H9 (cell line): ENCODE measurements around the gene BEX3. TPM values are rescaled to one million over a fixed set of nuclear protein-coding genes. Genes with fewer than 3 reads are reported as not detected.

Source experiments
- DNase-seq: peaks from one replicate; pipeline ENCODE4 v3.0.0-alpha.2; 2017
- H2AFZ ChIP-seq: one replicate; pipeline ENCODE4 v1.6.1; 2013; ENCODE audit warnings: mild to moderate bottlenecking, low read length, control low read depth, moderate library complexity
- H2AK5ac ChIP-seq: 2 replicates; pipeline ENCODE4 v1.6.1; 2013; ENCODE audit warnings: low read length, control low read depth, mixed read lengths; ENCODE audit not compliant: insufficient read length
- H2BK120ac ChIP-seq: one replicate; pipeline ENCODE4 v1.6.1; 2013; ENCODE audit warnings: low read depth, mild to moderate bottlenecking, low read length, control low read depth, inconsistent platforms; ENCODE audit not compliant: poor library complexity, severe bottlenecking
- H2BK12ac ChIP-seq: 2 replicates; pipeline ENCODE4 v1.6.1; 2013; ENCODE audit warnings: low read length, control low read depth, mixed read lengths, low read depth; ENCODE audit not compliant: insufficient read length
- H2BK15ac ChIP-seq: 2 replicates; pipeline ENCODE4 v1.6.1; 2013; ENCODE audit warnings: low read depth, low read length, control low read depth
- H2BK20ac ChIP-seq: one replicate; pipeline ENCODE4 v1.6.1; 2013; ENCODE audit warnings: low read depth, mild to moderate bottlenecking, low read length, control low read depth, inconsistent platforms; ENCODE audit not compliant: poor library complexity, severe bottlenecking
- H2BK5ac ChIP-seq: 2 replicates; pipeline ENCODE4 v1.6.1; 2013; ENCODE audit warnings: low read length, control low read depth, mixed read lengths; ENCODE audit not compliant: insufficient read length
- H3K14ac ChIP-seq: 2 replicates; pipeline ENCODE4 v1.6.1; 2013; ENCODE audit warnings: low read length, control low read depth; ENCODE audit not compliant: insufficient read depth
- H3K18ac ChIP-seq: 2 replicates; pipeline ENCODE4 v1.6.1; 2013; ENCODE audit warnings: low read depth, mild to moderate bottlenecking, mixed read lengths, low read length, control low read depth; ENCODE audit not compliant: insufficient read length
- H3K23ac ChIP-seq: 2 replicates; pipeline ENCODE4 v1.6.1; 2013; ENCODE audit warnings: low read length, control low read depth, mixed read lengths, low read depth; ENCODE audit not compliant: insufficient read length
- H3K23me2 ChIP-seq: 2 replicates; pipeline ENCODE4 v1.6.1; 2013; ENCODE audit warnings: low read depth, mild to moderate bottlenecking, mixed read lengths, low read length, control low read depth; ENCODE audit not compliant: insufficient read length, poor library complexity, severe bottlenecking
- H3K27ac ChIP-seq: 2 replicates; pipeline ENCODE4 v1.5.1; 2013; ENCODE audit warnings: low read length, control low read depth, mixed read lengths, low read depth; ENCODE audit not compliant: insufficient read length
- H3K27me3 ChIP-seq: 2 replicates; pipeline ENCODE4 v1.6.1; 2013; ENCODE audit warnings: low read length, control low read depth, inconsistent platforms; ENCODE audit not compliant: insufficient read depth
- H3K4ac ChIP-seq: 2 replicates; pipeline ENCODE4 v1.6.1; 2013; ENCODE audit warnings: low read depth, mild to moderate bottlenecking, control low read depth, inconsistent platforms, low read length, moderate library complexity
- H3K4me1 ChIP-seq: 2 replicates; pipeline ENCODE4 v1.6.1; 2013; ENCODE audit warnings: low read length, control low read depth, inconsistent platforms; ENCODE audit not compliant: insufficient read depth
- H3K4me2 ChIP-seq: 2 replicates; pipeline ENCODE4 v1.6.1; 2013; ENCODE audit warnings: low read length, control low read depth, mixed read lengths; ENCODE audit not compliant: insufficient read length, insufficient read depth
- H3K56ac ChIP-seq: 2 replicates; pipeline ENCODE4 v1.6.1; 2013; ENCODE audit warnings: low read depth, mild to moderate bottlenecking, mixed read lengths, low read length, control low read depth; ENCODE audit not compliant: insufficient read length
- H3K79me1 ChIP-seq: 2 replicates; pipeline ENCODE4 v1.6.1; 2013; ENCODE audit warnings: low read depth, mild to moderate bottlenecking, moderate library complexity, low read length, control low read depth, inconsistent platforms; ENCODE audit not compliant: insufficient read depth, poor library complexity, severe bottlenecking
- H3K79me2 ChIP-seq: 2 replicates; pipeline ENCODE4 v1.6.1; 2013; ENCODE audit warnings: low read length, control low read depth, inconsistent platforms; ENCODE audit not compliant: insufficient read depth
- H3K9ac ChIP-seq: 2 replicates; pipeline ENCODE4 v1.6.1; 2013; ENCODE audit warnings: low read length, control low read depth, mixed read lengths; ENCODE audit not compliant: insufficient read length; ENCODE audit errors: extremely low read depth
- H3K9me3 ChIP-seq: one replicate; pipeline ENCODE4 v1.6.1; 2013; ENCODE audit warnings: low read depth, low read length, inconsistent platforms; ENCODE audit not compliant: control insufficient read depth
- H3T11ph ChIP-seq: one replicate; pipeline ENCODE4 v1.6.1; 2013; ENCODE audit warnings: mild to moderate bottlenecking, low read length, control low read depth, inconsistent platforms
- H4K20me1 ChIP-seq: one replicate; pipeline ENCODE4 v1.6.1; 2013; ENCODE audit not compliant: control insufficient read depth, insufficient read length, insufficient read depth
- H4K5ac ChIP-seq: 2 replicates; pipeline ENCODE4 v1.6.1; 2013; ENCODE audit warnings: low read depth, mild to moderate bottlenecking, mixed read lengths, low read length, control low read depth; ENCODE audit not compliant: insufficient read length
- H4K8ac ChIP-seq: replicated peaks from 2 replicates; pipeline ENCODE4 v1.6.1; 2013; ENCODE audit warnings: low read length, control low read depth, mixed read lengths, low read depth; ENCODE audit not compliant: insufficient read length
- H4K91ac ChIP-seq: 2 replicates; pipeline ENCODE4 v1.6.1; 2013; ENCODE audit warnings: low read depth, mild to moderate bottlenecking, moderate library complexity, mixed read lengths, low read length, control low read depth; ENCODE audit not compliant: insufficient read length
- H3K27ac Mint-ChIP-seq, 3 experiments: 2 replicates in 2 of 3; 3 replicates in 1 of 3; pipeline ENCODE4 v1.8.0; 2020 to 2021; ENCODE audit warnings: mixed read lengths in 3 of 3, mild to moderate bottlenecking in 1 of 3, moderate library complexity in 1 of 3
- H3K27me3 Mint-ChIP-seq: 2 replicates; pipeline ENCODE4 v1.8.0; 2021; ENCODE audit warnings: low read depth, mild to moderate bottlenecking, moderate library complexity, mixed read lengths
- H3K36me3 Mint-ChIP-seq, 3 experiments: 2 replicates in 2 of 3; 3 replicates in 1 of 3; pipeline ENCODE4 v1.8.0; 2020 to 2021; ENCODE audit warnings: low read depth in 3 of 3, mixed read lengths in 3 of 3; ENCODE audit not compliant: insufficient read depth in 1 of 3
- H3K4me1 Mint-ChIP-seq, 2 experiments: 2 replicates each; pipeline ENCODE4 v1.8.0; 2020; ENCODE audit warnings: mixed read lengths in 2 of 2
- H3K4me3 Mint-ChIP-seq, 2 experiments: 2 replicates in 1 of 2; 3 replicates in 1 of 2; pipeline ENCODE4 v1.8.0; 2020 to 2021; ENCODE audit warnings: mild to moderate bottlenecking in 2 of 2, mixed read lengths in 2 of 2, moderate library complexity in 1 of 2
- H3K9me3 Mint-ChIP-seq, 2 experiments: 2 replicates in 1 of 2; 3 replicates in 1 of 2; pipeline ENCODE4 v1.8.0; 2020; ENCODE audit warnings: mild to moderate bottlenecking in 2 of 2, mixed read lengths in 2 of 2, moderate library complexity in 1 of 2
- CTCF ChIP-seq: fragments of 200-600 bp; sonication (generic); conservative IDR thresholded peaks from 3 replicates; pipeline ENCODE4 v1.8.0; 2021; ENCODE audit warnings: antibody characterized with exemption, mild to moderate bottlenecking
- WGBS: extraction: QIAGEN DNeasy Blood & Tissue Kit; methylation state at CpG from one replicate; pipeline ENCODE4 v1.1.7; 2013; ENCODE audit warnings: missing lambda C conversion rate, low lambda C conversion rate, mixed read lengths; ENCODE audit not compliant: insufficient read length; ENCODE audit errors: extremely low coverage; 5-methylcytosine and 5-hydroxymethylcytosine counted together
- total RNA-seq: library from RNA; stranded (reverse); gene quantifications from 2 replicates; pipeline ENCODE4 v1.2.1, GENCODE V29; 2021

Gene BEX3
- total RNA-seq, 1 experiment from 2014 or later: 305 TPM

- no peak overlapping the region for H2BK120ac ChIP-seq
- H2BK20ac ChIP-seq: no peak overlapping the region
- no peak for TF ChIP-seq CTCF
- no peaks in the 10 kb centered on the region for H3K9me3 ChIP-seq
- no peak overlapping the region for H3K18ac ChIP-seq
- no peak overlapping the region for H3T11ph ChIP-seq
- no peak overlapping the region for H3K56ac ChIP-seq
- Mint-ChIP-seq H3K27me3 (peaks cover 17% of the 10 kb centered on the region), H3K4me1 (peaks cover 13% of the 10 kb centered on the region in 2 experiments), H3K36me3 (peaks cover 16 to 25% (median 16%) of the 10 kb centered on the region in 3 experiments; a peak in 6 of 7 replicates), H3K4me3 (no peak overlapping the region), H3K9me3 (peaks cover 3 to 47% of the 10 kb centered on the region in 2 experiments), H3K27ac (no peak overlapping the region; a peak in 1 of 7 replicates)
- no peak overlapping the region for H3K4ac ChIP-seq
- no peak overlapping the region for H4K91ac ChIP-seq
- no peaks in the 10 kb centered on the region for H3K27me3 ChIP-seq
- no peak overlapping the region for H3K4me2 ChIP-seq
- H3K23me2 ChIP-seq: no peaks in the 10 kb centered on the region
- H3K4me1 ChIP-seq: no peaks in the 10 kb centered on the region; the same call in 1 of the 2 replicates
- no peak overlapping the region for H3K27ac ChIP-seq
- H3K14ac ChIP-seq: no peak overlapping the region
- H2BK12ac ChIP-seq: no peak overlapping the region
- no peaks in the 10 kb centered on the region for H3K79me1 ChIP-seq
- no peak overlapping the region for H2AK5ac ChIP-seq
- H4K20me1 ChIP-seq: peaks cover 6% of the 10 kb centered on the region
- H4K5ac ChIP-seq: no peak overlapping the region
- H2BK5ac ChIP-seq: no peak overlapping the region
- H3K23ac ChIP-seq: no peak overlapping the region
- H4K8ac ChIP-seq: no peak overlapping the region
- WGBS: no CpG with 5 or more reads among the region's 7 CpGs
- DNase-seq: no peak
- H3K9ac ChIP-seq: no peak overlapping the region
- no peak overlapping the region for H2BK15ac ChIP-seq
- no peak overlapping the region for H2AFZ ChIP-seq
- peaks cover 4% of the 10 kb centered on the region; the same call in 1 of the 2 replicates for H3K79me2 ChIP-seq
Measured at GRCh38 chrX:103414561-103414960, 38.2 kb downstream of the BEX3 start.
